Measurements from ENCODE around the gene ZNF341.
A peak's percentile ranks its signal among the peaks of the same experiment; 100 is the strongest.
"Not testable (repeated sequence)": the region's sequence is repeated elsewhere in the genome, so short reads cannot be mapped to it uniquely, and the experiment has no call there.

ZNF341 gene

DNA sequence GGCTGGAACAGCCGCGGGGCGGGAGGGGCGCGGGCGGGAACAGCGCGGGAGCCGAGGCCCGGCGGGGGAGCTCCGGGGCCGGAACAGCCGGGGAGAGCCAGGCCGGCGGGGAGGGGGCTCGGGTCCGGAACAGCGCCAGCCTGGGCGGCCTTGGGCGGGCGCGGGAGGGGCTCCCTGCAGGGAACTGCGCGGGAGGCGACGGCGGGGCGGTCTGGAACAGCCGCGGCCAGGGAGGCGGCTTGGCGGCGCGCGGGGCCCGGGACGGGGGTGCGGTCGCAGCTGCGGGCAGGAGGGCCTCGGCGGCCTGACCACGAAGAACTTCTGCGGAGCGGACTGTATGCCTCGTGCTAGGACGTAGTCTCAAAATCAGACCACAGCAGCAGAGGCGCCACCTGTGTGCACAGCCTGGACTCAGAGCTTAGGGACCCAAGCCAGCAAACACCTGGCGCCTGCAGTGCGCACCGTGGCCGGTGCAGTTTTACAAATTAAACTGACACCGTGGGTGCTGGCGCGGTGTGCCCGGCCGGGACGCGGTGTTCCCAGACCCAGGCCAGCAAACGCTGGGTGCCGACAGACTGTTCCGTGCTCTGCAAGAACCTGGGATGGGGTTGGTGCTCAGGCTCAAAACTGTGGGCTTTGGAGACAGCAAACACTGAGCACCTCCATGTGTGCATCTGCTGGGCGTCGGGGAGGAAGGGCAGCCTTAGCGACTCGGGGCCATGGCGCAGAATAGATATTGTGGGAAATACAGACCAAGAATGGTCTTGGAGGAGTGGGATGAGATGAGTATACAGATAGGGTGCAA, 572 bp downstream of the ZNF341 start:
- DNase-seq, result peak in 1 of 2 experiments; percentile 83

DNA sequence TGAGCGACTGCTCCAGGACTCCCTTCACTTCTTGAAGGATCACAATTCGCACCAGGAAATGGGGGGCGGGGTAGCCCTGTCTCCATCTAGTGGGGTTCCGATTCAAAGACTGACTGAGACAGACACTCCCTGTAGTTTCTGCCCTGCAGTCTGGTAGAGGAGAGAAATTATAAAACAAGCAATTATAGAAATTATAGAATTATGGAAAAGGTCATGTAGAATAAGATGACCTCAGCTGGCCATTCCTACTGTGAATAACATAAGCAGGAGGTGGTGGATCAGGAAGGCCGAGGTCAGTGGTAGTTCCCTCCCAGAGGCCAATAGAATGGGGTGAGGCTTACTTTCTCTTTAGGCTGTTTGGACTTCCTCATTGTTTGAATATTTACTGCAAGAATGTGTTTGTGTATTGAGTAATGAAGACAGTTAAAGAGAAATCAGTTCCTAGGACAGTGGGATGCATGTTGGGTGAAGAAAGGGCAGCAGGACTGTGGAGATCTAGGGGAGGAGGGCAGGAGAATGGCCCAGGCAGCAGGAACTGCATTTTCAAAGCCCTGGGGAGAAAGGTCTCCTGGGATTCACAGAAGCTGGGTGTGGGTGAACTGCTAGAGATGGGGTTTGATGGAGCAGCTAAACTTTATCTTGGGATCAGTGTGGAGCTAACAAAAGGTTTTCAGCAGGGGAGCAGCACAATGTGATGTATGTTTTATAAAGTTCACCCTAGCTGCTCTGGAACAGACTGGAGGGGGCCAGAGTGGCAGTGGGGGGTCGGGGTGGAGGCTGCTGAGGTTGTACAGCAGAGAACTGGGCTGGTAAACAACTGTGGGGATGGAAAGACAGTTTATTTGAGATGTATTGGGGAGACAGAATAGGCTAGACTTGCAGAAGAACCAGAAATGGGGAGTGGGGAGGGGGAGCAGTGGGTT, 2.1 kb downstream of the ZNF341 start:
- no peak for DNase-seq

DNA sequence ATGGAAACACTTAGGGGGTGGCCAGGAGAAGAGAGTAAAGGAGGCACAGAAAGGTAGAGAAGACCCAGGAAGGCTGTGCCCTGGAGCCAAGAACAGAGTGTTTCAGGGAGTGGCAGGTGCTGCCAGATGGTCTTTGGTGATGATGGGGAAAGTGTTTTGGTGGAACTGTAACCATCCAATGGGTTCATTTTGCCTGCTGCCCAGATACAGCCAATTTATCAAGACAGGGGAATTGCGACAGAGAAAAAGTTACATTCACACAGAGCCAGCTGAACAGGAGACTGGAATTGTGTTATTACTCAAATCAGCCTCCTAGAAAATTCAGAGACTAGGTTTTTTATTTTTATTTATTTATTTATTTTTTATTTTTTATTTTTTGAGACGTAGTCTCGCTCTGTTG, 5.2 kb downstream of the ZNF341 start:
- no peak for DNase-seq

DNA sequence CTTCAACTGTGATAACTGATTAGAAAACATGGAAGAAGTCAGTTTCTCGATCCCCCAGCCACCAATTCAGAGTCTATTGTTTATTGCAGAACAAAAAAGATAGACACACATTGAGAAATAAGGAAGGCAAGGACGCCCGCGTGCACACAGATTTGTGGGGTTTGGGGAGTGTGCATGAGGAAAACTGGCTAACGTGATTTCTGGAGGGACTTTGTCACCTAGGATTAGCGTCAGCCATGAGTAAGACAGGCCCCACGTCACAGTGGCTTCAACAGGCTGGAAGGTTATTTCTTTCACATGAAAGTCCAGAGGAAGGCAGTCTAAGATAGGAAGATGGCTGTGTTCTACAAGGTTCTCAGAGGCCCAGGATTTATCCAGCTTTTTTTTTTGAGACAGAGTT, 7.7 kb downstream of the ZNF341 start:
- no peak for DNase-seq

DNA sequence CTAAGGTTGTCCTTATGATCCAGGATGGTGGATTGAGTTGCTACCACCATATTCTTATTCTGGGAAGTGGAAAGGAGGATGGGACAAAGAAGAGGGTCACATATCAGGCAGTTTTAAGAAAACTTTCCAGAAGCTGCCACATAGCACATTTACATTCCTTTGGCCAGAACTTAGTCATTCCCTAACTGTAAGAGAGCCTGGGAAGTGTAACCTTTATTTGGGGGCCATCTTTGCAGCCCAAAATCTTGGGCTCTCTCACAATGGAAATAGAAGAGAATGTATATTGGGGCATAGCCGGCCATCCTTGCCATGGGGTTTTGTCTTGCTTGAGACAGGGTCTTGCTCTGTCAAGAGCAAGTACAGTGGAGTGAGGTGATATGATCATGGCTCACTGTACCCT, 8.4 kb downstream of the ZNF341 start:
- no peak for DNase-seq

DNA sequence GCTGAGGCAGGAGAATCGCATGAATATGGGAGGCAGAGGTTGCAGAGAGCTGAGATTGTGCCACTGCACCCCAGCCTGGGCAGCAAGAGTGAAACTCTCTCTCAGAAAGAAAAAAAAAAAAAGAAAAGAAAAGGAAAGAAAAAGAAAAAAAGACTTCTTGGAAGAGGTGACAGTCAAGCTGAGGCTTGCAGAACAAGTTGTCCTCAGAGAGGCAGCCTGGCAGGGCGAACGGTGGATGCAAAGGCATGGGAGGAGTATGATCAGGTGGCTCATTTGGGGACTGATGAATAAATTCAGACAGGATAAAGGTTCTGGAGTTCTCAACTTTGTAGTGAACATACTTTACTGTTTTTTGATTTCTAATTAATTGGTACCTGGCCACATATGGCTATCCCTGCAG, 12.4 kb downstream of the ZNF341 start:
- DNase-seq, result no peak

DNA sequence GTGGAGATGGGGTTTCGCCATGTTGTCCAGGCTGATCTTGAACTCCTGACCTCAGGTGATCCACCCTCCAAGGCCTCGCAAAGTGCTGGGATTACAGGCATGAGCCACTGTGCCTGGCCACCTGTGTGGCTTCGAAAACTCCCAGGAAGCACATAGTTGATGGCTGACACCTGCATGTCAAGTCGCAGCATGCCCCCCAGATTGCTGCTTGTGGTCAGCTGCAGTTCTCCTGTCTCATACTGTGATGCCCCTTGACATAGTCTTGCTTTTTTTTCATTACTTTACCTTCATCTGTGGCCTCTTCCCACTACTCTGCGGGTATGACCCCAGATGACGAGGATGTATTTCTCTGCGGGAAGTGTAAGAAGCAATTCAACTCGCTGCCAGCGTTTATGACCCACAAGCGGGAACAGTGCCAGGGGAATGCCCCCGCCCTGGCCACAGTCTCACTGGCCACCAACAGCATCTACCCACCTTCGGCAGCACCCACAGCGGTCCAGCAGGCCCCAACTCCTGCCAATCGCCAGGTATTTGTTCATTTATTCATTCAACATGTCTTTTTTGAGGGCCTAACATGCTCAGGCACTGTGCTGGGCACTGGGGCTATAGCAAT, 13.1 kb downstream of the ZNF341 start:
- no peak for DNase-seq

DNA sequence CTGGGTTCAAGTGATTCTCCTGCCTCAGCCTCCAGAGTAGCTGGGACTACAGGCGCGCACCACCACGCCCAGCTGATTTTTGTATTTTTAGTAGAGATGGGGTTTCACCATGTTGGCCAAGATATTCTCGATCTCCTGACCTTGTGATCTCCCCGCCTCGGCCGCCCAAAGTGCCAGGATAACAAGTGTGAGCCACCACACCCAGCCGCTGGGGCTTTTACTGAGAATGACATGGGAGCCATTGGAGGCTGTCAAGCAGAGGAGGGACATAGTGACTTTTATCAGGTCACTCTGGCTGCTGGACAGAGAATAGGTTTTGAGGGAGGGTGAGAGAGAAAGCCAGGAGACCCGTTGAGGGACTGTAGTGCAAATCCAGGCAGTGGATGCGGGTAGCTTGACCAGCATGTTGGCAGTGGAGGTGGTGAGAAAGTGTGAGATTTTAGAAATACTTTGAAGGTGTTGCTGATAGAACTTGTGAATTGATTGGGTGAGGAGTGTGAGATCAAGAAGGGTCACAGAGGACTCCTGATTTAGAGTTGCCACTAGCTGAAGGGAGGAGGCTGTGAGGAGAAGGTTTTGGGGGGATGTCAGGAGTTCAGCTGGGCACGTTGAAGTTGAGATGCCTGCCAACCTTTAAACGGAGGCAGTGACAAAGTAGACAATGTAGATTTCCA, 14.7 kb downstream of the ZNF341 start:
- DNase-seq, result no peak

GRCh38 chr20:33751775-33752174, 20.0 kb downstream of the ZNF341 start:
- no peak for DNase-seq

DNA sequence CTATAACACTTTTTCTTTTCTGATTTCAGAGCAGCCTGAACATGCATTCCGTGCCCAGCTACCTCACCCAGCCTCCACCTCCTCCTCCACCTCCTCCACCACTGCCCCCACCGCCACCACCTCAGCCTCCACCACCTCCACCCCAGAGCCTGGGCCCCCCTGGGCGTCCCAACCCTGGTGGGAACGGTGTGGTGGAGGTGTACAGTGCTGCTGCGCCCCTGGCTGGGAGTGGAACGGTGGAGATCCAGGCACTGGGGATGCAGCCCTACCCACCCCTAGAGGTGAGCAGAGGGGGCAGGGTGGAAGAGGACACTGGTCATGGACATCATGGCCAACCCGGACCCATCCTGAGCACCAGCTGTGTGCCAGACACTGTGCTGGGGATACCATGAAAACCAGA, 21.3 kb downstream of the ZNF341 start:
- no peak for DNase-seq

DNA sequence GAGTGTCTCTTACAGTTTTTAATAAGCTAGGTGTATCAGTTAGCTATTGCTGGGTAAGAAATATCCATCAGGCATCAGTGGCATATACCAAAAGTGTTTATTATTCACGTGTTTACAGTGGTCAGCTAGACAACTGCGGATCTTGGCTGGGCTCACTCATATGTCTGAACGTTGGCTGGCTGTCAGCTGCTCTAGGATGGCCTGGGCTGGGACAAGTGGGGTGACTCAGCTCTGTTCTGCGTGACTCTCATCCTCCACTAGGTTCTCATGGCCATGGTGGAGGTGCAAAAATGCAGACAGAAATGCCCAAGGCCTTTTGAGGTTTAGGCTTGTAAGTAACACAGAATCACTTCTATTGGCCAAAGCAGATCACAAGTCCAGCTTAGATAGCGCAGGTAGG, 22.0 kb downstream of the ZNF341 start:
- no peak for DNase-seq

DNA sequence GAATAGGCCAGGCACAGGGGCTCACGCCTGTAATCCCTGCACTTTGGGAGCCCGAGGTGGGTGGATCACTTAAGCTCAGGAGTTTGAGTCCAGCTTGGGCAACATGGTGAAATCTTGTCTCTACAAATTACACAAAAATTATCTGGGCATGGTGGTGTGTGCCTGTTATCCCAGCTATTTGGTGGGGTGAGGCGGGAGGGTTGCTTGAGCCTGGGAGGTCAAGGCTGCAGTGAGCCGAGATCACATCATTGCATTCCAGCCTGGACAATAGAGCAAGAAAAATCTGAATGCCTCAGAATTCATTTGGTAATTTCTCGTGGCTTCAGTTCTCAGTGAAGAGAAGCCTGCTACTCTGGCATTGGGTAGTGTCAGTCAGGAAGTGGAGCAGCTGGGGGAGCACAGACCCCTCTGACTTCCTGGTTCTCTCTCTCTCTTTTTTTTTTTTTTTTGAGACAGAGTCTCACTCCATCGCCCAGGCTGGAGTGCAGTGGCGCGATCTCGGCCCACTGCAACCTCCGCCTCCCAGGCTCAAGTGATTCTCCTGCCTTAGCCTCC, 24.2 kb downstream of the ZNF341 start:
- DNase-seq, result not testable (repeated sequence)

DNA sequence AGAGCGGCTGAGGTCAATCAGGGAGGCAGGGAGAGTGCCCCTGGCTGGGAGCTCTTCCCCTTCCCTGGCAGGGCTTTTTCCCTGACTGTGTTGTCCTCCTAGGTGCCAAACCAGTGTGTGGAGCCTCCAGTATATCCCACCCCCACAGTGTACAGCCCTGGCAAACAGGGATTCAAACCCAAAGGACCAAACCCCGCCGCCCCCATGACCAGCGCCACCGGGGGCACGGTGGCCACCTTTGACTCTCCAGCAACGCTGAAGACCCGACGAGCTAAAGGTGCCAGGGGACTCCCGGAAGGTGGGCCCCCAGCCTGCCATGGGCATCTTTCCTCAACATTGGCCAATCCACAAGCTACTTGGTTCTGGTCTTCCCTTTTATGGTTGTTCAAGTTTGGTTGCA, 25.2 kb downstream of the ZNF341 start:
- no peak for DNase-seq

DNA sequence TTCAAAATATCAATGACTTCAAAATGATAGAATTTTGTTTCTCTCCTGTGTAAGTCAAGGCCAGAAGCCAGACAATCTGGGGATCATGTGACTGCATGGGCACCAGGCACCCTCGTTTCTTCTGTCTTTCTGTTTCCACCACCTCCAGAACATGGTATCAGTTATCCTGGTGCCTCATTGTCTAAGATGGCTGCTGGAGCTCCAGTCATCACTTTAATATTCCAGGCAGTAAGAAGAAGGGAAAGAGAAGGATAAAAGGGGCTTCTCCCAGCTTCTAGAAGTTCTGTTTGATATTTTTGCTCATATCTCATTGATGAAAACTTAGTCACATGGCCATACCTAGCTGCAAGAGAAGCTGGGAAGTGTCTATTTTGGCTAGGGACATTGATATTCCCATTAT, 25.7 kb downstream of the ZNF341 start:
- no peak for DNase-seq

DNA sequence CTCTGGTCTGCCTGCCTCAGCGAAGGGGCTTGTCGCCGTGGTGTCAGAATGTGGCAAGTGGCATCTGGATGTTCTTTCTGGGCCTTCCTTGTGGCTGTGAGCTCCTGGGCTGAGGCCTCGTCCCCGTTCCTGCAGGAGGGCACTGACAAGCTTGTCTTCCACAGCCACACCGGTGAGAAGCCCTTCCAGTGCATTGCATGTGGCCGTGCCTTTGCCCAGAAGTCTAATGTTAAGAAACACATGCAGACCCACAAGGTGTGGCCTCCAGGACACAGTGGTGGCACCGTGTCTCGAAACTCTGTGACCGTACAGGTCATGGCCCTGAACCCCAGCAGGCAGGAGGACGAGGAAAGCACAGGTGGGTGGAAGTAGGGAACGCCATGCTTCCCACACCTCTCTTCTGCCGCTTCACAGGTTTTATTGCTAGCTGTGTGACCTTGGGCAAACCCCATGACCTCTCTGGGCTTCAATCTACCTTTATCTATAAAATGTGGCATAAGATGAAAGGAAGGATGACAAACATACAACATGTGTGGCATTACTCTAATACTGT, 30.0 kb downstream of the ZNF341 start:
- no peak for DNase-seq

GRCh38 chr20:33765099-33765498, 33.3 kb downstream of the ZNF341 start:
- no peak for DNase-seq

DNA sequence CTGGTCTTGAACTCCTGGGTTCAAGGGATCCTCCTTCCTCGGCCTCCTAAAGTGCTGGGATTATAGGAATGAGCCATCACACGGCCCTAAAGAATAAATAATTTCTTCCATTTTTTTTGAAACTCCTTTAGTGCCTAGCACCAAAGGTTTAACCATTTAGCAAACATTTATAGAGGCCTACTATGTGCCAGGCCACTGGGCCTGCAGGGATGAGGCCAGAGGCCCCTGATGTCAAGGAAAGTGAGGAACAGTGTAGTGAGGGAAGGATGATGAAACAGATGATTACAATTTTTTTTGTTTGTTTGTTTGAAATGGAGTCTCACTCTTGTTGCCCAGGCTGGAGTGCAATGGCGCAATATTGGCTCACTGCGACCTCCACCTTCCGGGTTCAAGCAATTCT, 33.8 kb downstream of the ZNF341 start:
- no peak for DNase-seq

GRCh38 chr20:33766686-33767085, 34.9 kb downstream of the ZNF341 start:
- no peak for DNase-seq

GRCh38 chr20:33767777-33768138, 36.0 kb downstream of the ZNF341 start:
- DNase-seq, result no peak

DNA sequence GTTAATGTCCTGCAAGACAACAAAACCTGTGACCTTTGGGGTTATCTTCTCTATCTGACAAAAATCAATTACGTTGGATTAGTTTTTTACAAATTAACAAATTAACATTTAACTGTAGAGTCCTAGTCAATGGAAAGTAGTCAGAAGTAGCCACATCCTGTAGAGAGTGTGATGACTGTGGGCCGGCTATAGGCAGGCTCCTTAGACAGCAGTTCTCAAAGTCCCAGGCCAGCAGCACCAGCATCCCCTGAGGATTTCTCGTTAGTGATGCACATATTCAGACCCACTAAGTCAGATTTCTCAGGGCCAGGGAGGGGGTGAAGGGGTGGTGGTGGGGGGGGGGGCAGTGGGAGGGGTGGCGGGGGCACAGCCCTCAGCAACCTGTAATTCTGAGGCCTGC, 37.2 kb downstream of the ZNF341 start:
- no peak for DNase-seq

- no peak for DNase-seq
Observed at GRCh38 chr20:33770005-33770404, 38.2 kb downstream of the ZNF341 start.

GRCh38 chr20:33771938-33772337, 40.1 kb downstream of the ZNF341 start:
- no peak for DNase-seq

DNA sequence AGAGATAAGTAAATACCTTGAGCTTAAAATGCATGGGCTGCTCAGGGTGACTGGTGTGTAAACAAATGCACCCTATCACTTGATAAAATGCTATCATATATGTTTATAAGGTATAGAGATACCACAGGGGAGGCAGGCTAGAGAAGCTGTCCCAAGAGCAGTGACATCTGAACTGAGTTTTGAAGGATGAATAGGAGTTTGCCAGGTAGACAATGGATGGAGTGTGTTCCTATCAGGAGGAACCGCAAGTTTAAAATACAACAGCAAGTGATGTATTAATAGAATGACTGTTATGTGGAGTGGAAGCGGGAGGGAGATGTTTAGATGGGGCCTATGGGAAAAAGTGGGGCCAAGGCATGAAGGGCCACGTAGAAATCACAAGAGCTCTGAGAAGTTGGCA, 40.6 kb downstream of the ZNF341 start:
- no peak for DNase-seq
